PC-3 (cell line): Measurements from ENCODE around the gene CASZ1. TPM values are rescaled to one million over a fixed set of nuclear protein-coding genes. Genes with fewer than 3 reads are reported as not detected.

Source experiments
- ATAC-seq: fragments of 200-7000 bp; cut with Tn5 transposase; 2 replicates; pipeline ENCODE4 v1.9.1; 2020; ENCODE audit warnings: mild to moderate bottlenecking, moderate library complexity
- BruUV-seq: library from RNA; stranded (reverse); fragments of 400-500 nt; replicated peaks from 2 replicates; lab custom pipeline; 2021; lab: Mats Ljungman, UMichigan
- CTCF ChIA-PET: fragments of 300-600 bp; sonication (Branson Sonifier 250); formaldehyde crosslinking; loops from one replicate; lab custom pipeline; 2022; ENCODE audit warnings: antibody characterized with exemption; lab: Charles Lee
- POLR2A ChIA-PET: fragments of 300-600 bp; sonication (Branson Sonifier 250); formaldehyde crosslinking; loops from one replicate; lab custom pipeline; 2022; ENCODE audit warnings: antibody characterized with exemption; ENCODE audit not compliant: unreplicated experiment; lab: Charles Lee
- DNase-seq: peaks from one replicate; pipeline ENCODE4 v3.0.0-alpha.2; 2015
- H2AFZ ChIP-seq: fragments of 300-600 bp; sonication (generic); 2 replicates; pipeline ENCODE4 v1.6.0; 2016; ENCODE audit warnings: antibody characterized with exemption, low read length
- H3F3A ChIP-seq: fragments of 300-600 bp; sonication (generic); one replicate; pipeline ENCODE4 v1.6.0; 2017; ENCODE audit warnings: antibody characterized with exemption, low read length, control low read depth, mild to moderate bottlenecking; ENCODE audit not compliant: unreplicated experiment
- H3K27ac ChIP-seq: fragments of 300-600 bp; sonication (generic); 2 replicates; pipeline ENCODE4 v1.5.1; 2016; ENCODE audit warnings: mild to moderate bottlenecking, low read length
- H3K27me3 ChIP-seq: fragments of 300-600 bp; sonication (generic); 2 replicates; pipeline ENCODE4 v1.6.1; 2016; ENCODE audit warnings: low read length, mixed read lengths
- H3K36me3 ChIP-seq: fragments of 300-600 bp; sonication (generic); 2 replicates; pipeline ENCODE4 v1.6.1; 2016; ENCODE audit warnings: low read depth, mixed run types, low read length, mixed read lengths
- H3K4me1 ChIP-seq: fragments of 300-600 bp; sonication (generic); 2 replicates; pipeline ENCODE4 v1.5.1; 2016; ENCODE audit warnings: low read length; ENCODE audit not compliant: insufficient read depth
- H3K4me2 ChIP-seq: fragments of 300-600 bp; sonication (generic); 2 replicates; pipeline ENCODE4 v1.6.0; 2016; ENCODE audit warnings: low read length
- H3K4me3 ChIP-seq: fragments of 300-600 bp; sonication (generic); 2 replicates; pipeline ENCODE4 v1.5.1; 2016; ENCODE audit warnings: mild to moderate bottlenecking, low read length, mixed read lengths
- H3K79me2 ChIP-seq: fragments of 300-600 bp; sonication (generic); 2 replicates; pipeline ENCODE4 v1.6.1; 2017; ENCODE audit warnings: low read length, mixed read lengths
- H3K9ac ChIP-seq: fragments of 300-600 bp; sonication (generic); 2 replicates; pipeline ENCODE4 v1.6.0; 2016; ENCODE audit warnings: mild to moderate bottlenecking, low read length
- H3K9me2 ChIP-seq: fragments of 300-600 bp; sonication (generic); replicated peaks from 2 replicates; pipeline ENCODE4 v1.6.1; 2016; ENCODE audit warnings: mixed run types, low read length, mixed read lengths
- H3K9me3 ChIP-seq: fragments of 300-600 bp; sonication (generic); 2 replicates; pipeline ENCODE4 v1.6.1; 2016; ENCODE audit warnings: low read length, mixed read lengths
- H4K20me1 ChIP-seq: fragments of 300-600 bp; sonication (generic); 2 replicates; pipeline ENCODE4 v1.6.1; 2016; ENCODE audit warnings: low read length, mixed read lengths
- EZH2 ChIP-seq: fragments of 300-600 bp; sonication (generic); IDR thresholded peaks from one replicate; pipeline ENCODE4 v1.6.1; 2017; ENCODE audit warnings: antibody characterized with exemption, mild to moderate bottlenecking, low read length; ENCODE audit not compliant: unreplicated experiment
- EZH2phosphoT487 ChIP-seq: fragments of 300-600 bp; sonication (generic); IDR thresholded peaks from 2 replicates; pipeline ENCODE4 v1.6.1; 2018; ENCODE audit warnings: mild to moderate bottlenecking, antibody characterized with exemption, low read length, borderline replicate concordance
- intact Hi-C: fragments of 100-400 bp; cut with micrococcal nuclease; formaldehyde crosslinking; loops from 2 replicates; pipeline ENCODE4 v1.9.0; 2023
- total RNA-seq: library from RNA; depleted of rRNA; stranded (reverse); fragments of >200 nt; gene quantifications from 2 replicates; pipeline ENCODE4 v1.2.3, GENCODE V29; 2014
- TF ChIP-seq, protein P1 (sequence below): fragments of 300-600 bp; sonication (generic); conservative IDR thresholded peaks from 2 replicates; pipeline ENCODE4 v1.5.1; 2017; ENCODE audit warnings: antibody characterized with exemption, low read depth, mild to moderate bottlenecking, low read length

CASZ1 gene
- total RNA-seq, 1 experiment from 2014 or later: 12.8 TPM

DNA sequence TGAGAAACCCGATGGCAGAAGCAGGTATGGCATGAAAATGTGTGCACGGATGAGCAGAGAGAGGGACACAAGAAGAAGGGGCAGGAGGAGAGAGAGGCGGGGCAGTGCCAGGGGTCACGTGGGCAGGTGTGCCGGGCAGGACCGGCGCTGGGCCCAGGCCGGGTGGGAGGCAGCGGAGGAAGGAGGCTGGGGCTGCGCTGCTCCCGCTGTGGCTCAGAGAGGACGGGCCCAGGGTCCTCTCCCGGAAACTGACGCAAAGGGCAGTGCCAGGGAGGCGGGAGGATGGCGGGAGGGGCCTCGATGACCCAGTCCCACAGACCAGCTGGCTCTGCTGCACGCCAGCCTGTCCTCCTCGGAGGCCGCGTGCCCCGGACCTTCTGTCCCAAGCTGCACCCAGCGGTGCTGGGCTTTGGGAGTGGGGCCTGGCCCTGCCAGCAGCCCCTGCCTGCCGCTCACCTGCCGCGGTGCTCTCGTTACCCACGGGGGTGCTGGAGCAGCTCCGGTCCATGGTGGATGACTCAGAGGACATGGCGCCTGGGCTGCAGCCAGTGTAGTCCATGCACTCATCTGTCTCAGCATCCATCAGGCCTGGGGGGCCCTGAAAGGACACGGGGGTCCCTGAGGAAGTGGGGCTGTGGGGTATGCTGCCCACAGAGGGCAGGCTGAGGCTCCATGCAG, 153.9 kb downstream of the CASZ1 start:
- H3K4me3 ChIP-seq: no peak overlapping the region
- ChIA-PET CTCF (no interaction called here), POLR2A (no interaction called here)
- H3K36me3 ChIP-seq: no peaks in the 10 kb centered on the region
- ATAC-seq (no peak), DNase-seq (no peak)
- H3K9me3 ChIP-seq: no peaks in the 10 kb centered on the region
- no peaks in the 10 kb centered on the region for H3K4me1 ChIP-seq
- no peaks in the 10 kb centered on the region for H3F3A ChIP-seq
- no peak overlapping the region for H3K4me2 ChIP-seq
- H3K27ac ChIP-seq: no peak overlapping the region
- H4K20me1 ChIP-seq: no peaks in the 10 kb centered on the region
- H3K79me2 ChIP-seq: no peaks in the 10 kb centered on the region
- no peaks in the 10 kb centered on the region for H3K27me3 ChIP-seq
- no peak overlapping the region for H2AFZ ChIP-seq
- H3K9me2 ChIP-seq: no peaks in the 10 kb centered on the region
- TF ChIP-seq, protein P1, sequence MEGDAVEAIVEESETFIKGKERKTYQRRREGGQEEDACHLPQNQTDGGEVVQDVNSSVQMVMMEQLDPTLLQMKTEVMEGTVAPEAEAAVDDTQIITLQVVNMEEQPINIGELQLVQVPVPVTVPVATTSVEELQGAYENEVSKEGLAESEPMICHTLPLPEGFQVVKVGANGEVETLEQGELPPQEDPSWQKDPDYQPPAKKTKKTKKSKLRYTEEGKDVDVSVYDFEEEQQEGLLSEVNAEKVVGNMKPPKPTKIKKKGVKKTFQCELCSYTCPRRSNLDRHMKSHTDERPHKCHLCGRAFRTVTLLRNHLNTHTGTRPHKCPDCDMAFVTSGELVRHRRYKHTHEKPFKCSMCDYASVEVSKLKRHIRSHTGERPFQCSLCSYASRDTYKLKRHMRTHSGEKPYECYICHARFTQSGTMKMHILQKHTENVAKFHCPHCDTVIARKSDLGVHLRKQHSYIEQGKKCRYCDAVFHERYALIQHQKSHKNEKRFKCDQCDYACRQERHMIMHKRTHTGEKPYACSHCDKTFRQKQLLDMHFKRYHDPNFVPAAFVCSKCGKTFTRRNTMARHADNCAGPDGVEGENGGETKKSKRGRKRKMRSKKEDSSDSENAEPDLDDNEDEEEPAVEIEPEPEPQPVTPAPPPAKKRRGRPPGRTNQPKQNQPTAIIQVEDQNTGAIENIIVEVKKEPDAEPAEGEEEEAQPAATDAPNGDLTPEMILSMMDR: no peak
- no TSS peak for BruUV-seq
- intact Hi-C loops: no loop called here
- H3K9ac ChIP-seq: no peak overlapping the region

DNA sequence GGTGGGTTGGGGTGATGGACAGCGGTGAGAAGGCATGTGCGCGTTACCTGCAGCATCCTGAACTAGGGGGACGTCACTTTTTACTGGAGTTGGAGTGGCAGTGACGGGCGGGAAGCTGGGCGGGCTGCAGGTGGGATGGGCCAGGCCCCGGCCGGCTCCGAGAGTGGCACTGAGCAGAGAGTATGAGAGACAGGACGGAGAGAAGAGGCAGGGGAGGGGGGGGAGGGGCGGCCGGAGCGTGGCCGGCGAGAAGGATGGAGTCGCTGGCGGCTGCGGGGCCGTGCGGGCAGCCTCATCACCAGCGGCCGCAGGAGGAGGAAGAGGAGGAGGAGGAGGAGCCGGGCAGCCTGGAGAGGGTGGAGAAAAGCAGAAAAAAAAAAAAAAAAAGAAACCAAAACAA, 154.5 kb downstream of the CASZ1 start:
- no peaks in the 10 kb centered on the region for H4K20me1 ChIP-seq
- H3K9me3 ChIP-seq: no peaks in the 10 kb centered on the region
- TF ChIP-seq EZH2phosphoT487 (no peak), EZH2 (no peak)
- TF ChIP-seq, protein P1: no peak
- ChIA-PET POLR2A (no interaction called here), CTCF (no interaction called here)
- no peaks in the 10 kb centered on the region for H3K36me3 ChIP-seq
- DNase-seq: no peak
- no peak overlapping the region for H3K4me2 ChIP-seq
- H3K4me1 ChIP-seq: no peaks in the 10 kb centered on the region
- no peak overlapping the region for H3K9ac ChIP-seq
- no peak overlapping the region for H2AFZ ChIP-seq
- H3K27me3 ChIP-seq: no peaks in the 10 kb centered on the region
- no TSS peak for BruUV-seq
- ATAC-seq: no peak
- H3F3A ChIP-seq: no peaks in the 10 kb centered on the region
- H3K4me3 ChIP-seq: no peak overlapping the region
- no peaks in the 10 kb centered on the region for H3K79me2 ChIP-seq
- intact Hi-C loops: no loop called here
- no peak overlapping the region for H3K27ac ChIP-seq
- no peaks in the 10 kb centered on the region for H3K9me2 ChIP-seq

DNA sequence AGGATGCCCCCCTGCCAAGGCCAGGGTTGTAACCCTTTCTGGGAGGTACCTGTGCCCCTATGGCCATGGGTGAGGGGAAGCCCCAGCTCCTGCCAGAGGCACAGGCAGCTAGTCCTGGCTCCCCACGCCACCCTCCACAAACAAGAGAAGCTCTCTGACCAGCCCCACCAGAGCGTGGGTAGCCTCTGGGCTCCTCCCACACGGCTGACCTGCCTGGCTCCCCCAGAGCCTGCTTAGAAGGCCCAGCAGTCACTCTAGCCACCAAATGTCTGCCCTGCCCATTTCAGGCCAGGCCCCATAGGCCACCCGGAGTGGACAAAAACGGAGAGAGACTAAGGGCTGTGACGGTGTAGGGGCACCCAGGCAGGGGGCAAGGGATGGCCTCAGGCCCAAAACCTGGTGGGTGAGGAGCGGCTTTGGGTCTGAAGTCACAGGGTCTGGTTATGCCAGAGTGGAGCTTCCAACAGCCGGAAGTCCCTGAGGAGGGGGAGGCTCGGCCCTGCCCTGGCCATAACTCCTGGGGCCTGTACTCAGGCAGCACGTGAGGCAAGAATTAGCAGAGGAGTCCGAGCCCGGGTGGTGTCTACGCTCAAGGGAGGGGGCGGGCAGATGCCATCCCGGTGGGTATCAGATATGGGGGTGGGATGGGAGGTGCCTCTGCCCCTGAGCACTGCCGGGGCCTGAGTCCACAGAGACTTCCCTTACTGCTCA, 155.4 kb downstream of the CASZ1 start:
- DNase-seq (no peak), ATAC-seq (no peak)
- intact Hi-C loops: no loop called here
- BruUV-seq: no TSS peak
- Histone ChIP-seq H3K4me2 (no peak overlapping the region), H3K27ac (no peak overlapping the region), H3F3A (no peaks in the 10 kb centered on the region), H3K4me1 (peaks cover 5% of the 10 kb centered on the region), H2AFZ (no peak overlapping the region), H3K9me3 (no peaks in the 10 kb centered on the region), H3K9me2 (no peaks in the 10 kb centered on the region), H3K9ac (no peak overlapping the region), H3K27me3 (no peaks in the 10 kb centered on the region), H3K36me3 (no peaks in the 10 kb centered on the region), H4K20me1 (no peaks in the 10 kb centered on the region), H3K4me3 (no peak overlapping the region), H3K79me2 (no peaks in the 10 kb centered on the region)
- POLR2A ChIA-PET: no interaction called here
- TF ChIP-seq EZH2 (no peak), EZH2phosphoT487 (no peak)
- TF ChIP-seq, protein P1: no peak
- CTCF ChIA-PET: no interaction called here
